Neuron (in vitro differentiated cells): ENCODE results near the gene RMC1.

Source experiments
- H2AFZ ChIP-seq: one replicate; pipeline ENCODE4 v1.6.1; 2013; ENCODE audit warnings: low read depth, mild to moderate bottlenecking, inconsistent platforms, low read length, moderate library complexity
- H3K27me3 ChIP-seq: one replicate; pipeline ENCODE4 v1.6.1; 2013; ENCODE audit warnings: low read length; ENCODE audit not compliant: insufficient read depth
- H3K36me3 ChIP-seq: one replicate; pipeline ENCODE4 v1.6.1; 2013; ENCODE audit warnings: low read length; ENCODE audit not compliant: insufficient read depth
- H3K4me1 ChIP-seq: one replicate; pipeline ENCODE4 v1.6.1; 2013; ENCODE audit warnings: low read length; ENCODE audit not compliant: insufficient read depth
- H3K4me3 ChIP-seq: 2 replicates; pipeline ENCODE4 v1.5.1; 2013; ENCODE audit warnings: mild to moderate bottlenecking, low read length, moderate library complexity
- H3K9me3 ChIP-seq: one replicate; pipeline ENCODE4 v1.6.1; 2013; ENCODE audit warnings: low read length

The RMC1 gene

GRCh38 chr18:23528580-23529472 lies 25.5 kb downstream of the RMC1 start:
- peaks cover 82% of the 10 kb centered on the region for H3K36me3 ChIP-seq

GRCh38 chr18:23529604-23530003 lies 26.3 kb downstream of the RMC1 start:
- H3K27me3 ChIP-seq = no peaks in the 10 kb centered on the region
- H3K4me3 ChIP-seq = no peak overlapping the region
- H3K9me3 ChIP-seq = no peaks in the 10 kb centered on the region
- no peak overlapping the region for H2AFZ ChIP-seq
- no peaks in the 10 kb centered on the region for H3K4me1 ChIP-seq
- peaks cover 83% of the 10 kb centered on the region for H3K36me3 ChIP-seq

More at GRCh38 chr18:23528580-23529472, 25.5 kb downstream of the RMC1 start:
- H3K9me3 ChIP-seq = no peaks in the 10 kb centered on the region
- no peaks in the 10 kb centered on the region for H3K27me3 ChIP-seq
- H2AFZ ChIP-seq = no peak overlapping the region
- H3K4me3 ChIP-seq = no peak overlapping the region
- no peaks in the 10 kb centered on the region for H3K4me1 ChIP-seq

GRCh38 chr18:23530195-23530594 lies 26.9 kb downstream of the RMC1 start:
- H3K4me3 ChIP-seq = no peak overlapping the region
- H3K36me3 ChIP-seq = peaks cover 85% of the 10 kb centered on the region

GRCh38 chr18:23531912-23532311 lies 28.6 kb downstream of the RMC1 start:
- H3K4me3 ChIP-seq = no peak overlapping the region
- peaks cover 89% of the 10 kb centered on the region for H3K36me3 ChIP-seq
- H3K4me1 ChIP-seq = no peaks in the 10 kb centered on the region
- H3K27me3 ChIP-seq = no peaks in the 10 kb centered on the region
- H3K9me3 ChIP-seq = no peaks in the 10 kb centered on the region
- no peak overlapping the region for H2AFZ ChIP-seq

More at GRCh38 chr18:23530195-23530594, 26.9 kb downstream of the RMC1 start:
- H3K9me3 ChIP-seq = no peaks in the 10 kb centered on the region
- H2AFZ ChIP-seq = no peak overlapping the region
- H3K27me3 ChIP-seq = no peaks in the 10 kb centered on the region
- no peaks in the 10 kb centered on the region for H3K4me1 ChIP-seq

GRCh38 chr18:23532848-23533247 lies 29.5 kb downstream of the RMC1 start:
- H3K27me3 ChIP-seq = no peaks in the 10 kb centered on the region
- H2AFZ ChIP-seq = no peak overlapping the region
- H3K36me3 ChIP-seq = peaks cover 88% of the 10 kb centered on the region
- H3K4me3 ChIP-seq = no peak overlapping the region
- H3K9me3 ChIP-seq = no peaks in the 10 kb centered on the region
- no peaks in the 10 kb centered on the region for H3K4me1 ChIP-seq

- no peak overlapping the region for H3K4me3 ChIP-seq
- peaks cover 90% of the 10 kb centered on the region for H3K36me3 ChIP-seq
- H3K4me1 ChIP-seq = no peaks in the 10 kb centered on the region
- no peaks in the 10 kb centered on the region for H3K9me3 ChIP-seq
- no peak overlapping the region for H2AFZ ChIP-seq
- H3K27me3 ChIP-seq = no peaks in the 10 kb centered on the region
These were observed 31.0 kb downstream of the RMC1 start for GRCh38 chr18:23534276-23534675.

- H3K36me3 ChIP-seq = peaks cover 88% of the 10 kb centered on the region
- H3K9me3 ChIP-seq = no peaks in the 10 kb centered on the region
- H3K27me3 ChIP-seq = no peaks in the 10 kb centered on the region
- H3K4me1 ChIP-seq = no peaks in the 10 kb centered on the region
- H3K4me3 ChIP-seq = no peak overlapping the region
- no peak overlapping the region for H2AFZ ChIP-seq
These were observed 32.9 kb downstream of the RMC1 start for GRCh38 chr18:23536204-23536603.

- H3K4me3 ChIP-seq = no peak overlapping the region
- no peaks in the 10 kb centered on the region for H3K27me3 ChIP-seq
- H3K4me1 ChIP-seq = no peaks in the 10 kb centered on the region
- H3K36me3 ChIP-seq = peaks cover 92% of the 10 kb centered on the region
- no peak overlapping the region for H2AFZ ChIP-seq
- no peaks in the 10 kb centered on the region for H3K9me3 ChIP-seq
These were observed 34.0 kb downstream of the RMC1 start for GRCh38 chr18:23537274-23537673.

- Histone ChIP-seq H3K27me3 (no peaks in the 10 kb centered on the region), H3K4me1 (no peaks in the 10 kb centered on the region), H3K36me3 (peaks cover 91% of the 10 kb centered on the region), H2AFZ (no peak overlapping the region), H3K9me3 (no peaks in the 10 kb centered on the region), H3K4me3 (no peak overlapping the region)
These were observed 34.7 kb downstream of the RMC1 start for GRCh38 chr18:23538001-23538400.

- Histone ChIP-seq H3K27me3 (no peaks in the 10 kb centered on the region), H3K9me3 (no peaks in the 10 kb centered on the region), H3K4me3 (no peak overlapping the region), H3K36me3 (peaks cover 92% of the 10 kb centered on the region), H2AFZ (no peak overlapping the region), H3K4me1 (no peaks in the 10 kb centered on the region)
These were observed 35.6 kb downstream of the RMC1 start for GRCh38 chr18:23538870-23539269.

GRCh38 chr18:23539296-23539695 lies 36.0 kb downstream of the RMC1 start:
- Histone ChIP-seq H3K27me3 (no peaks in the 10 kb centered on the region), H3K4me3 (no peak overlapping the region), H3K36me3 (peaks cover 92% of the 10 kb centered on the region), H3K4me1 (no peaks in the 10 kb centered on the region), H3K9me3 (no peaks in the 10 kb centered on the region), H2AFZ (no peak overlapping the region)

GRCh38 chr18:23539911-23540525 lies 36.7 kb downstream of the RMC1 start:
- Histone ChIP-seq H3K9me3 (no peaks in the 10 kb centered on the region), H3K4me1 (no peaks in the 10 kb centered on the region), H3K27me3 (no peaks in the 10 kb centered on the region), H3K36me3 (peaks cover 91% of the 10 kb centered on the region), H3K4me3 (no peak overlapping the region), H2AFZ (no peak overlapping the region)

GRCh38 chr18:23540867-23541266 lies 37.6 kb downstream of the RMC1 start:
- peaks cover 89% of the 10 kb centered on the region for H3K36me3 ChIP-seq
- no peaks in the 10 kb centered on the region for H3K4me1 ChIP-seq

More at GRCh38 chr18:23540867-23541266, 37.6 kb downstream of the RMC1 start:
- no peak overlapping the region for H2AFZ ChIP-seq
- no peaks in the 10 kb centered on the region for H3K9me3 ChIP-seq
- H3K4me3 ChIP-seq = no peak overlapping the region
- H3K27me3 ChIP-seq = no peaks in the 10 kb centered on the region
